Measurements from ENCODE around the gene PSD4.

The PSD4 gene

GRCh38 chr2:113149553-113150257 lies 24.1 kb upstream of the PSD4 start:
- ATAC-seq: no peak
- TF ChIP-seq SNAI2 (CRISPR knock-in tag; IDR thresholded peaks at IDR 0.05): no peak
- no peak for TF ChIP-seq ISL1 (CRISPR knock-in tag; IDR thresholded peaks at IDR 0.05)
- TF ChIP-seq ESRRG (CRISPR knock-in tag; IDR thresholded peaks at IDR 0.05): no peak
- TF ChIP-seq ZFP3 (CRISPR knock-in tag; IDR thresholded peaks at IDR 0.05): no peak
- no peak for TF ChIP-seq POU6F1 (CRISPR knock-in tag; IDR thresholded peaks at IDR 0.05; ENCODE audit: borderline replicate concordance, low read depth)
- no peak for TF ChIP-seq TCF4 (CRISPR knock-in tag; IDR thresholded peaks at IDR 0.05; ENCODE audit: borderline replicate concordance)
- no peak for TF ChIP-seq TOX (CRISPR knock-in tag; IDR thresholded peaks at IDR 0.05; ENCODE audit: borderline replicate concordance)
- TF ChIP-seq PPARA (CRISPR knock-in tag; IDR thresholded peaks at IDR 0.05; ENCODE audit: borderline replicate concordance): no peak
- TF ChIP-seq BACH2 (CRISPR knock-in tag; IDR thresholded peaks at IDR 0.05; ENCODE audit: borderline replicate concordance): no peak
- TF ChIP-seq CSDC2 (CRISPR knock-in tag; IDR thresholded peaks at IDR 0.05): no peak
- no peak for TF ChIP-seq TSHZ2 (CRISPR knock-in tag; IDR thresholded peaks at IDR 0.05)
- no peak for TF ChIP-seq ARNTL (CRISPR knock-in tag; IDR thresholded peaks at IDR 0.05; ENCODE audit: borderline replicate concordance, low read depth)
- TF ChIP-seq ZC3H10 (CRISPR knock-in tag; IDR thresholded peaks at IDR 0.05): no peak
- no peak for TF ChIP-seq OSR1 (CRISPR knock-in tag; IDR thresholded peaks at IDR 0.05)
- TF ChIP-seq CREB5 (CRISPR knock-in tag; IDR thresholded peaks at IDR 0.05; ENCODE audit: low read depth): no peak
- no peak for TF ChIP-seq ZNF8 (CRISPR knock-in tag; IDR thresholded peaks at IDR 0.05)
- no peak for TF ChIP-seq RARB (CRISPR knock-in tag; IDR thresholded peaks at IDR 0.05)

GRCh38 chr2:113150258-113150601 lies 23.5 kb upstream of the PSD4 start:
- TF ChIP-seq TSHZ2 (CRISPR knock-in tag; IDR thresholded peaks at IDR 0.05): no peak
- no peak for TF ChIP-seq ISL1 (CRISPR knock-in tag; IDR thresholded peaks at IDR 0.05)
- no peak for TF ChIP-seq ZFP3 (CRISPR knock-in tag; IDR thresholded peaks at IDR 0.05)
- no peak for TF ChIP-seq CREB5 (CRISPR knock-in tag; IDR thresholded peaks at IDR 0.05; ENCODE audit: low read depth)
- TF ChIP-seq OSR1 (CRISPR knock-in tag; IDR thresholded peaks at IDR 0.05): no peak
- TF ChIP-seq ZFP30 (CRISPR knock-in tag; IDR thresholded peaks at IDR 0.05): no peak
- TF ChIP-seq ESRRG (CRISPR knock-in tag; IDR thresholded peaks at IDR 0.05): no peak
- no peak for TF ChIP-seq SNAI2 (CRISPR knock-in tag; IDR thresholded peaks at IDR 0.05)
- no peak for ATAC-seq

GRCh38 chr2:113155331-113155730 lies 18.4 kb upstream of the PSD4 start:
- no peak for ATAC-seq
- TF ChIP-seq PATZ1 (CRISPR knock-in tag; IDR thresholded peaks at IDR 0.05; ENCODE audit: borderline replicate concordance): no peak
- TF ChIP-seq CSRNP3 (CRISPR knock-in tag; IDR thresholded peaks at IDR 0.05): no peak
- TF ChIP-seq TCF4 (CRISPR knock-in tag; IDR thresholded peaks at IDR 0.05; ENCODE audit: borderline replicate concordance): no peak
- TF ChIP-seq OSR1 (CRISPR knock-in tag; IDR thresholded peaks at IDR 0.05): no peak
- no peak for TF ChIP-seq TSHZ2 (CRISPR knock-in tag; IDR thresholded peaks at IDR 0.05)
- no peak for TF ChIP-seq ESRRG (CRISPR knock-in tag; IDR thresholded peaks at IDR 0.05)
- no peak for TF ChIP-seq ZFP30 (CRISPR knock-in tag; IDR thresholded peaks at IDR 0.05)

Measured in SK-N-SH treated with all-trans-retinoic acid at 6 μM for 48 hours (cell line).